LNCaP clone FGC (cell line): ENCODE measurements around the gene HTR7.
A peak's percentile ranks its signal among the peaks of the same experiment; 100 is the strongest.
"Not testable (repeated sequence)": the region's sequence is repeated elsewhere in the genome, so short reads cannot be mapped to it uniquely, and the experiment has no call there.

Experiments used
- DNase-seq: peaks from one replicate; pipeline ENCODE4 v3.0.0-alpha.2; 2011; ENCODE audit warnings: low read depth
- H3K4me3 ChIP-seq: 2 replicates; pipeline ENCODE4 v1.5.1; 2011; ENCODE audit warnings: mild to moderate bottlenecking, low read depth, low read length, control low read depth
- TF ChIP-seq, protein P1 (sequence below): IDR thresholded peaks from 2 replicates; pipeline ENCODE4 v1.5.1; 2012; ENCODE audit warnings: mild to moderate bottlenecking; ENCODE audit not compliant: control insufficient read depth, insufficient read depth; ENCODE audit errors: extremely low read depth

Gene HTR7

GRCh38 chr10:90888387-90888786 lies 30.5 kb upstream of the HTR7 start:
- TF ChIP-seq, protein P1, sequence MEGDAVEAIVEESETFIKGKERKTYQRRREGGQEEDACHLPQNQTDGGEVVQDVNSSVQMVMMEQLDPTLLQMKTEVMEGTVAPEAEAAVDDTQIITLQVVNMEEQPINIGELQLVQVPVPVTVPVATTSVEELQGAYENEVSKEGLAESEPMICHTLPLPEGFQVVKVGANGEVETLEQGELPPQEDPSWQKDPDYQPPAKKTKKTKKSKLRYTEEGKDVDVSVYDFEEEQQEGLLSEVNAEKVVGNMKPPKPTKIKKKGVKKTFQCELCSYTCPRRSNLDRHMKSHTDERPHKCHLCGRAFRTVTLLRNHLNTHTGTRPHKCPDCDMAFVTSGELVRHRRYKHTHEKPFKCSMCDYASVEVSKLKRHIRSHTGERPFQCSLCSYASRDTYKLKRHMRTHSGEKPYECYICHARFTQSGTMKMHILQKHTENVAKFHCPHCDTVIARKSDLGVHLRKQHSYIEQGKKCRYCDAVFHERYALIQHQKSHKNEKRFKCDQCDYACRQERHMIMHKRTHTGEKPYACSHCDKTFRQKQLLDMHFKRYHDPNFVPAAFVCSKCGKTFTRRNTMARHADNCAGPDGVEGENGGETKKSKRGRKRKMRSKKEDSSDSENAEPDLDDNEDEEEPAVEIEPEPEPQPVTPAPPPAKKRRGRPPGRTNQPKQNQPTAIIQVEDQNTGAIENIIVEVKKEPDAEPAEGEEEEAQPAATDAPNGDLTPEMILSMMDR, result no peak
- no peak overlapping the region for H3K4me3 ChIP-seq
- DNase-seq, result peak; percentile 35

GRCh38 chr10:90887555-90887954 lies 29.7 kb upstream of the HTR7 start:
- DNase-seq, result peak; percentile 86
- no peak overlapping the region for H3K4me3 ChIP-seq
- TF ChIP-seq, protein P1, result no peak

DNA sequence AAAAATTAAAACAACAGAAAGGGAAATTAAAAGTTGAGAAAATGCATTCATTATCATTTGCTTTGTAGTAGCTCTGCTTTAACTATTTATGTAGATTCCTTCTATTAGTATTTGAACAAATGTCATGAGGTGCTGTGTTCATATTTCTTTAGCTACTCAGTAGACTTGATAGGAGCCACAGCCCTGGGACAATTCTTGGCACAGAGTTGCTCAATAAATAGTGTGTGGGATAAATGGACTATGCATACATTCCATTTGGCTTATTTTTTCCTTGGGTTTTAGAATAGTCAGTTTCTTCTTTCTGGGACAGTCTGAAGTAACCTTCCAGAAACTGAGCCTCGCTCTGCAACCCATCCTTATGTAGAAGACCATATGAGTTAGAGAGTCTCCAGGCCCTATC lies 27.3 kb upstream of the HTR7 start:
- H3K4me3 ChIP-seq, result no peak overlapping the region
- DNase-seq, result no peak
- TF ChIP-seq, protein P1, result no peak

GRCh38 chr10:90884431-90884830 lies 26.6 kb upstream of the HTR7 start:
- peak; percentile 59 for DNase-seq
- TF ChIP-seq, protein P1, result no peak
- H3K4me3 ChIP-seq, result no peak overlapping the region

DNA sequence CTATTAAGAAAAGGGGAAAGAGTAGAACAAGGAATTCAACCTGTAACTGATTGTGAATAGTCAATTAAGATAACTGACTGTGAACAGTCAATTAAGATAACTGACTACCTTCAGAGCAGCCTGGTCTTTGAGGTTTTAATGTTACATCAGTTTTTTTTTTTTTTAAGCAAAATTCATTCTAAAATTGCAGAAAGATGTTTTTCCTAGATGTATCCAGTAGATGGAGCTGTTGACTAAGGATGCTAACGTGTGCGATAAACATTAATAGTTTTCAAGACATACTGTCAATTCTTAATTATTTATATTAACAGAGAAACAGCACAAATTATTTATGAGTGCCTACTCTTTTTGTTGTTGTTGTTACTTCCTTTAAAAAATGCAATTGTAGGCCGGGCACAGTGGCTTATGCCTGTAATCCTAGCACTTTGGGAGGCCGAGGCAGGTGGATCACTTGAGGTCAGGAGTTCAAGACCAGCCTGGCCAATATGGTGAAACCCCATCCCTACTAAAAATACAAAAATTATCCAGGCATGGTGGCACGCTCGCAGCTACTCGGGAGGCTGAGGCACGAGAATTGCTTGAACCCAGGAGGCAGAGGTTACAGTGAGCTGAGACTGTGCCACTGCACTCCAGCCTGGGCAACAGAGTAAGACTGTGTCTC lies 22.4 kb upstream of the HTR7 start:
- H3K4me3 ChIP-seq, DNase-seq: not testable (repeated sequence)
- TF ChIP-seq, protein P1, result peak; percentile 58

DNA sequence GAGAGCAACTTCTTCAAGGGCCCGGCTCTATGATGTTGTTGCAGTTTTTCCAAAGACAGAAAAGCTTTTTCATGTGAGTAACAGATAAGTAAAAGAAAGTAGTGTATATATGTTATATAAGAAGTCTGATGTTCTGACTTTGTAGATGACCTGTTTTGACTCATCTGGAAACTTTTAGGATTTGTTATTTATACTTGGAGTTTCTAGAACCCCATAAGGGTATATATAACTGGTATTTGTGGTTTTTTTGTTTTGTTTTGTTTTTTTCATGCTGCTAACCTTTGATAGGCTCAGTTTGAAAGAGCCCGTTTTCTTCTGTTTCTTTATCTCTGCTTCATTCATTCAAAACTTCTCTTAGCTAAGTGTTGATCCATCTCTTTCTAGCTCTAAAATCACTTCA lies 21.2 kb upstream of the HTR7 start:
- no peak overlapping the region for H3K4me3 ChIP-seq
- TF ChIP-seq, protein P1, result no peak
- no peak for DNase-seq

DNA sequence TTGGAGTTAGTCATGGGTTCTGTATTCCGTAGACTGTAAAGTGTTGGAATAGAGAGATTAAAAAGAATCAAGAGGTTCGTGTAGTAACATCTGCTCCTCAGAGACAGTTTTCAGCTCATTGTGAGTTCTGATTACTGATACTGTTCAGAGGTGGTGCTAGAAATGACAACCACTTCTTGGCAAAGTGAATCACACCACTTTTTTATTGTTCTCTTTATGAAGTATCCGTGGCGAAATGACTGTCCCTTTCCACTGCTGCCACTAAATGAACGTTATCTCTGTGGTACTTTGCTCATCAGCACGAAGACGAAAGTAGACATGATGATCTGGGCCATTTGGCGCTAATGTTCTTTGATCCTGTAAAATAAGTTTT lies 14.8 kb upstream of the HTR7 start:
- TF ChIP-seq, protein P1, result no peak
- H3K4me3 ChIP-seq, result peak overlapping the region; percentile 97
- DNase-seq, result no peak
